HG02970 (cell line): ENCODE measurements around the gene NAP1L4.

ENCODE experiments used
- ATAC-seq: cut with Tn5 transposase; IDR thresholded peaks from one replicate; pipeline ENCODE4 v1.9.1; 2021; ENCODE audit warnings: mild to moderate bottlenecking, moderate library complexity, moderate number of reproducible peaks; ENCODE audit not compliant: unreplicated experiment, low FRiP score

NAP1L4 gene, protein sequence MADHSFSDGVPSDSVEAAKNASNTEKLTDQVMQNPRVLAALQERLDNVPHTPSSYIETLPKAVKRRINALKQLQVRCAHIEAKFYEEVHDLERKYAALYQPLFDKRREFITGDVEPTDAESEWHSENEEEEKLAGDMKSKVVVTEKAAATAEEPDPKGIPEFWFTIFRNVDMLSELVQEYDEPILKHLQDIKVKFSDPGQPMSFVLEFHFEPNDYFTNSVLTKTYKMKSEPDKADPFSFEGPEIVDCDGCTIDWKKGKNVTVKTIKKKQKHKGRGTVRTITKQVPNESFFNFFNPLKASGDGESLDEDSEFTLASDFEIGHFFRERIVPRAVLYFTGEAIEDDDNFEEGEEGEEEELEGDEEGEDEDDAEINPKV

DNA sequence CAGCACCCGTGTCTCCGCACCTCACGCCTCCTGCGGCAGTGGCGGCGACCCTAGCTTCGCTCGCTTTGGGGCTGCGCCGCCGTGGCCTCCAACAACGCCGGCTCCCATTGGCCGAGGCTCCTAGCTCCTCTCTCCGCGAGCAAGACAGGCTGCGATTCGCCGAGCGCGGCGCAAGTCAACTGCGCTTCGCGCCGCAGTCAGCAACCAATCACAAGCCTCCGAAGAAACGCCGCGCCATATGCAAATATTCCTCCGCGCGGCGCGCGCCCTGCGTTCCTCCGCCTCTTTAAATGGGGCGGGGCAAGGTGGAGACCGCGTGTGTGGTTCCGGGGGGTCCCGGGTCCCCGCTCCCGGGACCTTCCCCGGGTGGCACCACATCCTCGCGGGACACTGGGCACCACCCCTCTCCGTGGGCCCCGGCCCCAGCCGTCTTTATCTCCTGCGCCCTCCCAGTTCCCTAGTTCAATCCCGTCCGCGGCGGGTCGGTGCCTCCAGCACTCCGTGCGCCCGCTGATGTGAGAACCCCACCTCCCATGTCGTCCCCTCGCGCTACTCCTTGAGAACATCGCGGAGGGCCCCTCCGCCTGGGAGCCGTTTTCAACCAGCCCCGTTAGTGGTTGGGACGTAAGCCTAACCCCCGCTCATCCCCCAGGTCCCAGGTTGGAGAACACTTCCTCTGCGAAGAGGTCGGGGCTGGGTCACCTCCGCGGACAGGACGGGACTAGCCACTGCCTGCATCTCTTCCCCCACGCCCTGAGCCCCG, at the start of gene NAP1L4:
Gene NAP1L4 (minus strand): TSS at position 96 of the 763 bp plus-strand sequence. CDS start 13,109 bp downstream, outside the sequence.
- peak; percentile 90 for ATAC-seq

DNA sequence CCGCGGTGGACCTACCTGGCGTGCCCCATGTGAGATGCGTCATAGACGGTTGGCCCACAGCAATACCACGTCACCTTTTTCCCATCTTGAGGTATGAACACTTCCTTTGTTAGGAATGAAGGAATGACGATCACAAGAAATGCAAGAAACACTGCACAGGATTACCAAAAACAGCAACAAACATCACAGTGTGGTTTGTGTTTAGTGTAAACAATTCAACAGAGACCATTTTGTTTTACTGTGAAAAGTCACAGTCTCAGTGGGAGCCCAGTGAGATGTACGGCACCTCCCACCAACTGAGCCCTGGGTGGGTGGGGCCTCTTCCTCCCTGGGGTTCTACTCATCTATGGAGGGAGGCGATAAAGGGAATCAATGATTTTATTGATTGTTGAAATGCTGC, 48.8 kb upstream of the NAP1L4 start:
- ATAC-seq: no peak

DNA sequence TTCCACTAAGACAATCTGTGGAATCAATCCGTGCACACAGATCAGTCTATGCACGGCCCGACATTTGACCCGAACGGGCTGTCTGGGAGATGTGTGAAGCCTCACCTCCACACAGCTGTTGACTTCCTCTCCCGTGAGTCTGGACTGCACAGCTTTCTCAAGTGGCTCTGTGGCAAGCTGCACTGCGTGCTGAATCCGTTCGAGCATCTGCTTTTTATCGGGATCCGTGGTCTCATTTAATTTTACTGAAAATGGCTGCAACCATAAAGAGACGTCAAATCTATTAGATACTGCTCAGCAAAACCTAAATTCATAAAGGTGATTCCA, 45.8 kb upstream of the NAP1L4 start:
- no peak for ATAC-seq

DNA sequence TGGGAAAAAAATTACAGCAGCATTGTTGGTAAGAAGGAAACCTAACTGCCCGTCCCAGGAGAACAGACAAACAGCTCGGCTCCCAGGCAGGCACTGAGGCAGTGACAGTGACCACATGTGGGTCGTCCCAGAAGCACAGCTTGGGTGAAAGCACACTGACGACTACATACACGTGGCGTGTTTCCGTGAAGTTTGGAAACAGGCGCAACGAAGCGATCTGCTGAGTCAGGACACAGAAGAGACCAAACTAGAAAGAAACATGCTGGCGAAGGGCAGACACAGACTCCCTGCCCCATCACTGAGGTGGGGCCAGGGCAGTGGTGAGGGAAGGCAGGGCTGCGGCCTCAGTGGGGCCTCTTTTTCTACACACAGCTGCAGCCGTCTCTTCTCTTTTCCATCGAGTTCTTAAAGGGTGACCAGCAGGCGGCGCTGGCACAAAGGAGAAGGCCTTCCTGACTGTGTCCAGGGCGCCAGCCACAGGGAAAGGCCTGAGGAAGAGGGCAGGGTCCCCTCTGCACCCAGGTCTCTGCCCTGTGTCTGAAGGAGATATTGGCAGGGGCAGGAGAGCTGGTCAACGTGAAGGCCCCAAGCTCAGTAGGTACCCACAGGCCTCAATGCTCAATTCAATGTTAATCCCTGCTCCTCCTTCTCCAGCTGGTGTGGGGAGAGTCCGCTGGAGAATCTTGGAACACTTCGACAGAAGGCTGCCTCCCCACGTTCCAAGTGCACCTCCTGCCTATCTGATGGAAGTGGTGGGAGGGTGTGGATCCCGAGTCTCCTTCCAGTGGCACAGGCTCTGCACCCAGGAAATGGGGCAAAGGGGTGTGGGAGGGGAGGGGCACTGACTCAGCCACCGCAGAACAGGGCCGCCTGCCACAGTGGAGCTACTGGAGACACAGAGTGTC, 45.2 kb upstream of the NAP1L4 start:
- no peak for ATAC-seq

DNA sequence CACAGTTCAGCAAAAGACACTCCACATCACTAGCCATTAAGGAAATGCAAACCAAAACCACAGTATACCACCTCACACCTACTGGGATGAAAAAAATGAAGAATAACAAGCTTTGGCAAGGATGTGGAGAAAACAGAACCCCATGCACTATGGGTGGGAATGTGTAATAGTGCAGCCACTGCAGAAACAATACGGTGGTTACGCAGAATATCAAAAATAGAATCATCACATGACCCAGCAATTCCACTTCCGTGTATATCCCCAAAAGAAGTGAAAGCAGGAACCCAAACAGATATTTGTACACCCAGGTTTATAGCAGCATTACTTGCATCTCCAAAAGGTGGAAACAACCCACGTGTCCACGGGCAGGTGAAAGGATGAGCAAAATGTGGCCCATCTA, 44.3 kb upstream of the NAP1L4 start:
- ATAC-seq: no peak

DNA sequence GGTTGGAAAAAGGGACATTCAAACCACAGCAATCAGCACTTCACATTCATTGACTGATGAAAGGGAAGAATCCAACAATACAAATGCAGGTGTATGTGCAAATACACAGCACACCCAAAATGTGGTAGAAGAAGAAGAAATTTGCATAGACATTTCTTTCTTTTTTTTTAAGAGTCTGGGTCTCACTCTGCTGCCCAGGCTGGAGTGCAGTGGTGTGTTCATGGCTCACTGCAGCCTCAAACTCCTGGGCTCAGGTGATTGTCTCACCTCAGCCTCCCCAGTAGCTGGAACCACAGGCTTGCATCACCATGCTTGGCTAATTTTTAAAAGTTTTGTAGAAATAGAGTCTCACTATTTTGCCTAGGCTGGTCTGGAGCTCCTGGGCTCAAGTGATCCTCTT, 43.2 kb upstream of the NAP1L4 start:
- ATAC-seq: no peak

DNA sequence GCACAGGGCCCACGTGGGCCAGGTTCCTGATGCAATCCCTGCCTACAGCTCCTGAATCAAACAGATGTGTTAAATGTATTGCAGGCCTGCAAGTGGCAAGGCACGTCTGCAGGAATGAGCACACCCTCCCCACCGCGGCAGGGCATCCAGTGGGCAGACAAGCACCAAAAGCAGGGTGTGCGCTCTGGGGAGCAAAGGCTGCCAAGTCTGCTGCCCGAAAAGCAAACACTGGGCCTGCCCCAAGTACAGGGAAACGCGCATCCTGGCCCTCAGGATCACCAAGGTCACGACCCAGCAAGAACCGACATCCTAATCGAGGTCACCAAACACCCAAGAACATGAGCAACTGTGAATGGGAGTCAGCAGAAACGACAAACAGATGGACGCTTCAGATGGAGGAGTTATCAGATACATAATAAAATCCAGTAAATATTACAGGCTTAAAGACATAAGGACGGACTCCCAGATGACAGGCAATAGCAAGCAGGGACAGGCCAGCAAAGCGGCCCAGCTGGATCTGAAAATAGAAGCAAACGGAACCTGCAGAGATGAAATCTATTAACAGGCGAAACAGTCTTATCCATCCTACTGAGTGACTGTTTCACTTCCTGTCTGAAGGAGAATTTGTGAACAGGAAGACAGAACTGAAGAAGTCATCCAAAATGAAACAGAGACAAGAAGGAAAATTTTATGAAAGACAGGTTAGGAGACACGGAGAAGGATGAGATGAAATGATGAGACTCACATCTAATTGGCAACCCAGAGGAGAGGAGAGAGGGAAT, 38.4 kb upstream of the NAP1L4 start:
- ATAC-seq: no peak

DNA sequence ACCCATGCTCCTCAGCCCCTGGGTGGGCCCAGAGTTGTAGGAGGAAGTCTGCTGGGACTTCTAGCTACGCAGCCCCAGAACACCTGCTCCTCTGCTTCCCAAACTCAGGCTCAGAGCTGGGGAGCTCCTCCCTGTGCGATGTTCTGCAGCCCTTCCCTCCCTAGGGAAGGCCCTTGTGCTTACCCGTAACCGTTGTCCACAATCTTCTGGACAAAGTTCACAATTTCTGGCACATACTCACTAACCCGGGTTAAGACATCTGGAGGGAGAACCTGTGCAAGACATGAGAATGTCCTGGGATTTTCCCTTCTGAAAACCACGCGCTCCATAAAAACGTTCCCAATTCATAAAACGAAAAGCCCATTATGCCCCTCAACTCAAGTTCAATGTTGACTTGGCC, 36.7 kb upstream of the NAP1L4 start:
- ATAC-seq: no peak

DNA sequence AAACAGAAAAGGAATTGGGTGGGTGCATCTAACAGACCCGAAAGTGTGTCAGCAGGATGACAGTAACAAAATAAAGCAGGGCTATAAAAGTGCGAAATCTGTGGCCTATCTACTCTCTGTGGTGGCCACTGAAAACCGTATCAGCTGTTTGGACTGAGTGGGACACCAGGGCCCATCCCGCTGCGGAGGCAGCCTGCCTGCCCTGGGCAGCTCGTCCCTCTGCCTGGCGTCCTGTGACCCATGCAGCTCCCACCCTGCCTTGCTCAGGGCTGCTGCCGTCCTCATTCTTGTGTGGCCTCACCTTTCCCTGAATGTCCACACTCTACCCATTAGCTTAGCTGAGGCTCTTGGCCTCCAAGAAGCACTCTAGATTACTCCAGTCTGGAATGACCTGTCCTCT, 34.7 kb upstream of the NAP1L4 start:
- no peak for ATAC-seq

DNA sequence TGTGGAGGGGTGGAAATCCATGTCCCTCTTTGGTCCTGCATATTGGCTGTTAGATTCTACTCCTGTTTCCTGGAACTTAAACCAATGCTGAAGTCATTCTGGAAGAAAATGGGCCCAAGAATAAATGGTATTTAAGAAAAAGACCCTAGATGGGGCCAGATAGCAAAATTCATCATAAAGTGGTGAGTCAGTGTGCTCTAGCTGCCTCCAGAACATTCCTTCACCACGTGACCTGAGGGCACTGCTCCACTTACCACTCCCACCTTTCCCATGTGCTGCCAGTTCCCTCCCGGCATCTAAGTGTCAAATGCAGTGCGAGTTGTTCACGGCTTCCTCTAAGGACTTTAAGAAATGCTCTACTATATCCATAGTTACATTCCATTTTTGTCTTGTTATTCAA, 30.9 kb upstream of the NAP1L4 start:
- ATAC-seq: no peak

DNA sequence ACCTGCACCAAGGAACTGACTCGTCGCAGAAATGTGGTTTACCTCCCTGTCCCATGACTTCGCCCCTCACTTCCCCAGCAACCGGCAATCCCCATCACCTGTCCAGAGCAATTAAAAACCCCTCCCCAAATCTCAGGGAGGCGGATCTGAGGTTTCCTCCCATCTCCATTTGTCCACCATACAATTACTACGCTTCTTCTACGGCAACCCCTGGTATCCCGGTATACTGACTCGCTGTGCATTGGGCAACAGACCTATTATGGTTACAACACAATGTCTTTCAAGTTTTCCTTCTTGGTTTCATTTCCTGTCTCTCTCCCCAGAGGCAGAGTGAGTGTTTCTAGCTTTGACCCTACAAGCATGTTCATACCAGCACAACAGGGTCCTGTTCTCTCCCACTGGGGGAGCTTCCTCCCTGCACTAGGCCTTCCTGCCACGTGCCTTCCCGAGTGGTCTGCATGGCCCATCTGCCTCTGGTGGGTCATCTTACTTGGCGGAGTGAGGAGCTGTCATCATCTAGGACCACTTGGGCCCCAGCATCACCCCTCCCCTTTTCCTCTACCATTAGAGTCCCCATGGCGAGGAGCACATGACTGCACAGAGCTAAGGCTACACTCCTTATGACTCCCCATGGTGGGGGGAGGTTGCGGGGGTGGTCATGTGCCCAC, 30.3 kb upstream of the NAP1L4 start:
- ATAC-seq: no peak

DNA sequence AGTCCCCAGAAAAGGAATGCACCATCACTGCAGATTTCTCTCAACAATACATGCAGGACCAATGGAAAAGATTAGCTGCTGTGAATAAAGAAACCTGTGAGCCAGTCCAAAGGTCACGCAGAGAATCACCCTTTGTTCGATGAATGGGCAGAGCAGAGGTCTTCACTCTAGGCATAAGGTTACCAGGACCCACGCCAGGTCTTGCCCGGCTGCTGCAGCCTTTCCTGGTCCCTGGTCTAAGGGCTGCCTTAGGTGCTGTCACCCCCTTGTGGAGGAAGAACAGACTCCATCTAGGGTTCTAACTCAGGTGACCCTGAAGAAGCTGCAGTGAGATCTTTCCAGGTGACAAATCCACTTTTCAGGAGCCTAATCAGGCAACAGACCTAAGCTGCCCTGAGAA, 29.0 kb upstream of the NAP1L4 start:
- no peak for ATAC-seq

DNA sequence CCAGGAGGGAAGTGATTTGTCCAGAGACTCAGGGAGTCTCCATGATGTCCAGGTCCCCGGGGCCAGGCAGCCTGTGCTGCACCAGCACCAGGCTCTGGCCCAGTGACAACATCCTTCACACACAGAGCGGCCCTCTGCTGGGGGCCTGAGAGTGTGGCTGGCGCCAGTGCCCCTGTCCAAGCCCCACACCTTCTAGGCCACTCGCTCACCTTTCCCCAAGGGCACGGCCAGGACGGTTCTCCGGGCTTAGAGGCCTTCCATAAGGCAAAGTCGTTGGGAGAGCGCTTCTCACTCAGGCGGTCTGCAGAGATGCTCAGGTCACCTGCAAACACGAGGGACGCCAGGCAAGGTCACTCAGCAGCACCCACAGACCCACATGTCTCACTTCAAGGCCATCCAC, 27.9 kb upstream of the NAP1L4 start:
- no peak for ATAC-seq

DNA sequence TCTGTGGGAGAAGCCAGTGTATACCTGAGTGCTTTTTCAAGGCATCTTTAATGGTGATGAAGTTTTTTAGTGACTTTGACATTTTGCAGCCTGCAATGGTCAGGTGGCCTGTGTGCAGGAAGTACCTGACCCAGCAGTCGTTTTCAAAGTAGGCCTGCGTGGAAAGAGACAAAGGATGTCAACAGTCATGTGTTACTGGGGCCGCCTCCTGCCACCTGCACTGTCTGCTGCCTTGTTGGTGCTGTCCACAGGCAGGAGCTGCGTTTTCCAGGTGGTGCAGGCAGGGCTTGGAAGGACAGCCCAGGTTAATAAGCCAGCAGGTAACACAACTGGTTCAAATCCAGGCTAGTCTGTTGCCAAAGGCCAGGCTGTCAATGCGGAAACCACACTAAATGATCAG, 26.5 kb upstream of the NAP1L4 start:
- no peak for ATAC-seq

DNA sequence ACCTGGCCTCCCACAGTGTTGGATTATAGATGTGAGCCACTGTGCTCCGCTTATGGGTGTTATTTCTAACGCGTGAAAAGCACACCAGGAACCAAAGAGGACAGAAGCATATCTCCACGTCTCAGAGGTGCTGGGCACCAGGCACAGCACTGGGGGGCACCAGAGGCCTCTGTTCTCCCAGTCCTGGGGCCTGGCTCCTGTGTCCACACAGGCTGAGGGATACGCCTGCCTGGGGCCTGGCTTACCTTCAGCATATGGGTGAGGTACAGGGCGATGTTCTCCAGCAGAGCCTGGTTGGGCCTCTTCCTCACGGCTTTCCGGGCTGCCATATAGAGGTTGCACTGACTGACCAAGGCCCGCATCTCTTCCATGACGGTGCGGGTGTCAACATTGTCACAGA, 24.7 kb upstream of the NAP1L4 start:
- ATAC-seq: no peak

DNA sequence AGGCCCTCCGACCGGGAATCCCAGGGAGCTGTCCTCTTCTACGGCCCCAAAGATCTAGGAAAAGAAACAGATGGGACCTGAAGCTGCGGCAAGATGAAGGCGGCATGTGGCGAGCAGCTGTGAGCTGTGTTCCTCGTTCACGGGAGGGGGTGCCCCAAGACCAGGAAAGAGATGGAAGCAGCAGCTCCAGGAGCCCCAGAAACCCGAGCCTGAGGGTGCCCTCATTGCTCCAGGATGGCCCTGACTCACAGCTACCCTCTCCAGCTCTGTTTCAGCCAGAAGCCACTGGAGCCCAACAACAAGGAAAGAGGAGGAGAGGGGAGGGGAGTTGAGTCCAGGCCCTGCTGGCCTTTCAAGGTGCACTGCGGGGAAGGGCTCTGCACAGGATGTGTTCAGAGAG, 23.7 kb upstream of the NAP1L4 start:
- no peak for ATAC-seq

DNA sequence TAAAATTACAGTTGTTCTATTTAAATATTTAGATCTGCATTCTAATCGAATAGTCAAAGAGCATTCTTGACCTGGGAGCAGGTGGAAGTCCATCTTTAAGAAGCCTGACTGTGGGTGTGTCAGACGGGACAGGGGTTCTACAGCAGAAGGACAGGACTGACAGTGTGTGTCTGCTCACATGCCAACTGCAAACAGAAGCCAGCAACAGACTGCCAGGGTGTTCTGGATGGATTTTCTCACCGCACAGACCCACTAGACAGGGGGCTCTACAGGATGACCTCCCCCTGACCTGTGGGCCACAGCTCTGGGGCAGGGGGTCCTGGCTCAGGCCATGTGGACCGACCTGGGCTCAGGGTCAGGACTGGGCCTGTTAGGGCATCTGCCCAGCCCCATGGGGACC, 22.8 kb upstream of the NAP1L4 start:
- ATAC-seq: no peak

DNA sequence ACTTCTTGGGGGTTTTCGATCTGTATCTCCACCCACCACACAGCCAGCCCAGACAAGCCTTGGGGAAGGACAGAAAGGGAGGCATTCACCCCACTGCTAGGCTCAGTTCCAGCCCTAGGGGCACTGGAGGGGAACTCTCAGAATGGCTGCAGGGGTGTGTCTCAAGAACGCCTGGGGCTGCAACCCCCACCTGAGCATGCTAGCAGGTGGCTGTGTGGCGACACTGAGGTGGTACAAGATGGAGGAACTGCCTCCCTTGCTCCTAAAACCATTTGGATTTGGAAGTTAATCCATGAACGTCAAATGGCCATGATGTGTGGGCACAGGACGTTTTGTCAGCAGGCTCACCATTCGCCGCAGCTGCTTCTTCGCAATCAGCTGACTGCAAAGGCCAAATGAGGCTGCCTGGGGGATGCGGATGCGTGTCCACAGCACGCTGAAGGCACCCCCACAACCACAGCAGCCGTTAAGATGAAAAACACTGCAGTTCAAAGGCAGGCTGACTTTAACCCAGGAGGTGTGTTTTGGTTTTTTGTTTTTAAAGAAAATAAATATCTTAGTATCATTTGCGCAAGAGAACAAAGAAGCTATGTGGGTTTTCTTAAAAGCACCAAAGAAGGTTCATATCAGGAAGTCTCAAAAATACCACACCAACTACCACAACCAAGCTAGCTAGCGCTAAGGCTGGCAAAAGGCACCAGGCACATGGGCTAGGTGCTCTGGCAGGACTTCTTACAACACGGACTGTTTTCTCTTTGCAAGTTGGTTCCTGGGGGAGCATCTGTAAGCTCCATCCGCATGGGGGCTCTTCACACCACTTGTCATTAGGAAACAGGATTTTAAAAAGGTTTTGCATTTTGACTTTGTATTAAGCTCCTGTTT, 22.2 kb upstream of the NAP1L4 start:
- ATAC-seq: no peak
